Left lung (tissue), 10 donors: ENCODE results near the gene RITA1. TPM values are rescaled to one million over a fixed set of nuclear protein-coding genes. Genes with fewer than 3 reads are reported as not detected.

Experiments used
- ATAC-seq: fragments of 200-7000 bp; cut with Tn5 transposase; one replicate; pipeline ENCODE4 v1.9.1; 2020; ENCODE audit warnings: moderate library complexity
- DNase-seq, 4 donors: peaks; one replicate each; pipeline ENCODE4 v3.0.0-alpha.2; 2013 to 2020
- H3K27ac ChIP-seq, 2 donors: fragments of 200-600 bp; sonication (generic) in 1 of 2; one replicate each; pipeline versions ENCODE4 v1.5.0 to v1.8.0; 2020 to 2021
- H3K27me3 ChIP-seq, 2 donors: fragments of 200-600 bp; sonication (generic) in 1 of 2; one replicate each; pipeline versions ENCODE4 v1.5.0 to v1.8.0; 2020 to 2021
- H3K36me3 ChIP-seq, 2 donors: fragments of 200-600 bp; sonication (generic) in 1 of 2; one replicate each; pipeline versions ENCODE4 v1.5.0 to v1.8.0; 2020 to 2021
- H3K4me1 ChIP-seq, 2 donors: fragments of 200-600 bp; one replicate each; pipeline ENCODE4 v1.8.0; 2021
- H3K4me3 ChIP-seq, 2 donors: fragments of 200-600 bp; sonication (generic) in 1 of 2; one replicate each; pipeline versions ENCODE4 v1.5.0 to v1.8.0; 2020 to 2021; ENCODE audit warnings: mild to moderate bottlenecking in 1 of 2
- H3K9me3 ChIP-seq, 2 donors: fragments of 200-600 bp; sonication (generic) in 1 of 2; one replicate each; pipeline versions ENCODE4 v1.5.0 to v1.8.0; 2020 to 2021
- CTCF ChIP-seq, 2 donors: fragments of 200-600 bp; sonication (generic) in 1 of 2; IDR thresholded peaks; one replicate each; pipeline versions ENCODE4 v1.5.0 to v1.8.0; 2021; ENCODE audit warnings: antibody characterized with exemption in 2 of 2
- intact Hi-C, 2 donors: fragments of 100-400 bp; cut with DNase I; formaldehyde crosslinking; loops; one replicate each; pipeline versions ENCODE4 v1.11.2 to v1.14.2; 2022
- polyA plus RNA-seq, 6 donors: library from polyadenylated mRNA; unstranded; fragments of 120-200 nt; gene quantifications; one replicate each; pipeline ENCODE4 v1.2.1, GENCODE V29; 2013; ENCODE audit not compliant: insufficient read length in 6 of 6
- total RNA-seq, 2 donors: library from RNA; stranded (reverse); fragmentation: NEBNext Ultra II Directional; extraction: Animal tissue kit (Norgen Biotek cat#: 25700); gene quantifications; one replicate each; pipeline ENCODE4 v1.2.1, GENCODE V29; 2021
- donor health status: DM: no; HTN: yes; CAD: no.
- donor health status: DM: no; HTN: no; CAD: no.

RITA1 gene
- total and polyA plus RNA-seq, 8 donors = 9.1 to 17.3 (median 11.9) TPM

DNA sequence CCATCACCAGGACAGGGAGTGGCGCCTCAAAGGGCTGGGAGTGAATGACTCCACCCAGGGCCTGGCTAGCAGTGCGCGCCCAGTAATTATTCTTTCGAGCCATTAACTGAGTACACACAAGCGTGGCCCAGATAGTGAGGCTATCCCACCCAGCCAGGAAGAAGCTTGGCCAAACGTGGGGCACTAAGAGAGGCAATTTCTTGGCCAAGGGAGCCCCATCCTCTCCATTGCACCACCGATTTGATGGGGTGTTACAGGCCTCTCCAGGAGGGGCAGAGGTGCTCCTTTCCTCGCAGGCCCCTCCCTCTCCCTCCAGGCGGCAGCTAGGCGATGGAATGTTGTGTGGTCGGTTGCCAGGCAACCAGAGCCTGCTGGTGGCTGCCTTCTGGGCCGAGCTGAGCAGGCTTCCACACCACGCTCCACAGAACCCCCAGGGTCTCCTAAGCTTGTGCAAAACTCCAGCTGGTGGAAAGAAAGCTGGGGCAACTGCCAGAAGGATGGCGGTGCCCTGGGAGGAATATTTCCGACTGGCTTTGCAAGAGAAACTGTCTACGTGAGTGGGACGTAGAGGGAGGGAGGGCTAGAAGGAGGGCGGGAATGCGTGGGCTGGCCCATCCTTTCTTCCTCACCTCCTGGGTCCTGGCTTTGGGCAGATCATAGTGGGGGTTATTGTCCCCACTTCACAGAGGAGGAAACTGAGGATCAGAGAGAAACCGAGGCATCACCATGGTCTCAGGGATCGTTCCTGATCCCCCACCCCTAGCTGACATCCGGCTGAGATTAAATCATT, 36.0 kb upstream of the RITA1 start, which contains the start of gene CFAP73:
TSS of gene CFAP73 (plus strand) at position 364 of the 790 bp plus-strand sequence. CDS start at position 498, 134 bp downstream.
- Histone ChIP-seq H3K9me3 (no peaks in the 10 kb centered on the region), H3K4me3 (no peak within 1 kb of the TSS), H3K27me3 (peaks cover 22 to 67% of the 10 kb centered on the region in 2 donors), H3K4me1 (peaks cover 0 to 20% of the 10 kb centered on the region in 2 donors), H3K27ac (no peak within 1 kb of the TSS), H3K36me3 (no peaks in the 10 kb centered on the region)
- DNase-seq (peak in 3 of 4 donors; percentile 69 to 89 (median 71)), ATAC-seq (peak; percentile 74)
- TF ChIP-seq CTCF (IDR thresholded peaks at IDR 0.05) = no peak
- intact Hi-C loops = no loop called here

DNA sequence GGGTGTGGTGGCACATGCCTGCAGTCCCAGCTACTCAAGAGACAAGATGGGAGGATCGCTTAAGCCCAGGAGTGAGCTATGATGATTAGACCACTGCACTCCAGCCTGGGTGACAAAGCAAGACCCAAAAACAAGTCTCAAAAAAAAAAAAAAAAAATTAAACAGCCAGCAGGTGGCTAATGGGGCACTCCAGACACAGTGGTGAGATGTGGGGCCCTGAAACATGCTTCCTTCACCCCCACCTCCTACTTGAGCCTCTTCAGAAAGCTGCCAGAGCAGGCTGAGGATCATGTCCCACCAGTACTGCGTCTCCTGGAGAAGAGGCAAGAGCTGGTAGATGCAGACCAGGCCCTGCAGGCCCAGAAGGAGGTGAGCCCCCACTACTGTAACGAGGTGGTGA, 33.9 kb upstream of the RITA1 start:
- Histone ChIP-seq H3K4me1 (peaks cover 0 to 22% of the 10 kb centered on the region in 2 donors), H3K9me3 (no peaks in the 10 kb centered on the region), H3K36me3 (no peaks in the 10 kb centered on the region), H3K27me3 (peaks cover 33 to 78% of the 10 kb centered on the region in 2 donors), H3K27ac (no peak overlapping the region), H3K4me3 (no peak overlapping the region)
- intact Hi-C loops = no loop called here
- TF ChIP-seq CTCF (IDR thresholded peaks at IDR 0.05) = no peak
- no peak for DNase-seq
- ATAC-seq = no peak

- H3K27me3 ChIP-seq = peaks cover 33 to 74% of the 10 kb centered on the region in 2 donors
- H3K4me3 ChIP-seq = peak overlapping the region in 1 of 2 donors; percentile 20
- no peak for ATAC-seq
- peaks cover 0 to 22% of the 10 kb centered on the region in 2 donors for H3K4me1 ChIP-seq
- H3K36me3 ChIP-seq = peaks cover 0 to 3% of the 10 kb centered on the region in 2 donors
- H3K9me3 ChIP-seq = no peaks in the 10 kb centered on the region
- intact Hi-C loops = no loop called here
- DNase-seq = no peak
- H3K27ac ChIP-seq = no peak overlapping the region
- no peak for TF ChIP-seq CTCF (IDR thresholded peaks at IDR 0.05)
Measured at GRCh38 chr12:113152196-113152834, 33.2 kb upstream of the RITA1 start.

GRCh38 chr12:113152835-113153814, 32.4 kb upstream of the RITA1 start:
- Histone ChIP-seq H3K4me1 (peaks cover 0 to 22% of the 10 kb centered on the region in 2 donors), H3K36me3 (peaks cover 0 to 11% of the 10 kb centered on the region in 2 donors), H3K9me3 (no peaks in the 10 kb centered on the region), H3K27ac (no peak overlapping the region), H3K27me3 (peaks cover 33 to 74% of the 10 kb centered on the region in 2 donors), H3K4me3 (peak overlapping the region; percentile 15 to 20)
- intact Hi-C loops = no loop called here
- DNase-seq (peak; percentile 49 to 90 (median 78)), ATAC-seq (peak; percentile 92)
- peak; percentile 15 to 19 for TF ChIP-seq CTCF (IDR thresholded peaks at IDR 0.05)
